Nephron (organoid): ENCODE measurements around the gene SLC18A2.

ENCODE experiments used
- H3K27ac Mint-ChIP-seq, 3 experiments: 2 replicates each; pipeline ENCODE4 v1.8.0; 2020; ENCODE audit warnings: mixed read lengths in 3 of 3, mild to moderate bottlenecking in 2 of 3, moderate library complexity in 1 of 3
- H3K27me3 Mint-ChIP-seq: 2 replicates; pipeline ENCODE4 v1.8.0; 2021; ENCODE audit warnings: low read depth, mild to moderate bottlenecking, moderate library complexity, mixed read lengths
- H3K36me3 Mint-ChIP-seq: 2 replicates; pipeline ENCODE4 v1.8.0; 2020; ENCODE audit warnings: low read depth, mixed read lengths
- H3K4me1 Mint-ChIP-seq: 2 replicates; pipeline ENCODE4 v1.8.0; 2020; ENCODE audit warnings: mixed read lengths
- H3K4me3 Mint-ChIP-seq, 3 experiments: 2 replicates each; pipeline ENCODE4 v1.8.0; 2020; ENCODE audit warnings: mild to moderate bottlenecking in 3 of 3, mixed read lengths in 3 of 3, moderate library complexity in 2 of 3
- H3K9me3 Mint-ChIP-seq: 2 replicates; pipeline ENCODE4 v1.8.0; 2020; ENCODE audit warnings: mixed read lengths
- CTCF ChIP-seq, 3 experiments: fragments of 200-600 bp; sonication (generic); IDR thresholded peaks; one replicate each; pipeline ENCODE4 v1.5.0; 2021; ENCODE audit warnings: antibody characterized with exemption in 3 of 3; ENCODE audit not compliant: unreplicated experiment in 3 of 3

SLC18A2 gene

GRCh38 chr10:117218654-117219053, 22.3 kb upstream of the SLC18A2 start:
- Mint-ChIP-seq H3K4me1 (peaks cover 7% of the 10 kb centered on the region), H3K4me3 (peak overlapping the region in 2 of 3 experiments; percentile 47 to 49), H3K27me3 (peaks cover 84% of the 10 kb centered on the region), H3K9me3 (no peaks in the 10 kb centered on the region), H3K27ac (no peak overlapping the region), H3K36me3 (no peaks in the 10 kb centered on the region)
- no peak for TF ChIP-seq CTCF (IDR thresholded peaks at IDR 0.05; ENCODE audit: unreplicated experiment in 3 of 3)

GRCh38 chr10:117221156-117221711, 19.7 kb upstream of the SLC18A2 start:
- no peak overlapping the region for H3K27ac Mint-ChIP-seq

GRCh38 chr10:117222552-117222951, 18.4 kb upstream of the SLC18A2 start:
- H3K27ac Mint-ChIP-seq, result no peak overlapping the region
- H3K36me3 Mint-ChIP-seq, result no peaks in the 10 kb centered on the region
- no peak for TF ChIP-seq CTCF (IDR thresholded peaks at IDR 0.05; ENCODE audit: unreplicated experiment in 3 of 3)
- no peak overlapping the region for H3K4me3 Mint-ChIP-seq
- peaks cover under 1% of the 10 kb centered on the region for H3K9me3 Mint-ChIP-seq
- peaks cover 14% of the 10 kb centered on the region for H3K4me1 Mint-ChIP-seq
- peaks cover 64% of the 10 kb centered on the region for H3K27me3 Mint-ChIP-seq

More at GRCh38 chr10:117221156-117221711, 19.7 kb upstream of the SLC18A2 start:
- no peaks in the 10 kb centered on the region for H3K36me3 Mint-ChIP-seq
- no peaks in the 10 kb centered on the region for H3K9me3 Mint-ChIP-seq
- H3K4me1 Mint-ChIP-seq, result peaks cover 14% of the 10 kb centered on the region
- no peak for TF ChIP-seq CTCF (IDR thresholded peaks at IDR 0.05; ENCODE audit: unreplicated experiment in 3 of 3)
- no peak overlapping the region for H3K4me3 Mint-ChIP-seq
- H3K27me3 Mint-ChIP-seq, result peaks cover 66% of the 10 kb centered on the region

GRCh38 chr10:117222976-117223692, 17.8 kb upstream of the SLC18A2 start:
- peaks cover 4% of the 10 kb centered on the region for H3K9me3 Mint-ChIP-seq
- H3K27ac Mint-ChIP-seq, result no peak overlapping the region
- H3K27me3 Mint-ChIP-seq, result peaks cover 64% of the 10 kb centered on the region
- H3K36me3 Mint-ChIP-seq, result no peaks in the 10 kb centered on the region
- peaks cover 14% of the 10 kb centered on the region for H3K4me1 Mint-ChIP-seq
- no peak for TF ChIP-seq CTCF (IDR thresholded peaks at IDR 0.05; ENCODE audit: unreplicated experiment in 3 of 3)
- no peak overlapping the region for H3K4me3 Mint-ChIP-seq

- Mint-ChIP-seq H3K27ac (no peak overlapping the region), H3K4me1 (peaks cover 14% of the 10 kb centered on the region), H3K27me3 (peaks cover 64% of the 10 kb centered on the region), H3K36me3 (no peaks in the 10 kb centered on the region), H3K4me3 (no peak overlapping the region), H3K9me3 (peaks cover 4% of the 10 kb centered on the region)
- no peak for TF ChIP-seq CTCF (IDR thresholded peaks at IDR 0.05; ENCODE audit: unreplicated experiment in 3 of 3)
These were observed 17.1 kb upstream of the SLC18A2 start for GRCh38 chr10:117223693-117224430.
